Activated CD4-positive, alpha-beta T cell treated with anti-CD3 and anti-CD28 coated beads, Interleukin-2, amount 10 ng/mL, durations not matched to agents 7 days and 5 days (primary cell): ENCODE data around the gene PRSS36. TPM values are rescaled to one million over a fixed set of nuclear protein-coding genes. Genes with fewer than 3 reads are reported as not detected.
"Not testable (repeated sequence)": the region's sequence is repeated elsewhere in the genome, so short reads cannot be mapped to it uniquely, and the experiment has no call there.

Experiments used
- CTCF ChIA-PET: fragments of 350-600 bp; sonication (Branson Sonifier 250); formaldehyde crosslinking; loops from one replicate; lab custom pipeline; 2021; ENCODE audit warnings: antibody characterized with exemption; lab: Charles Lee
- POLR2A ChIA-PET: fragments of 350-600 bp; sonication (Branson Sonifier 250); formaldehyde crosslinking; loops from one replicate; lab custom pipeline; 2021; ENCODE audit warnings: antibody characterized with exemption; lab: Charles Lee
- DNase-seq: peaks from one replicate; pipeline ENCODE4 v3.0.0-alpha.2; 2020
- H3K27ac Mint-ChIP-seq: one replicate; pipeline ENCODE4 v1.8.0; 2021; ENCODE audit warnings: mild to moderate bottlenecking, moderate library complexity, mixed read lengths
- H3K27me3 Mint-ChIP-seq: one replicate; pipeline ENCODE4 v1.8.0; 2021; ENCODE audit warnings: mixed read lengths
- H3K36me3 Mint-ChIP-seq: one replicate; pipeline ENCODE4 v1.8.0; 2021; ENCODE audit warnings: low read depth, mixed read lengths
- H3K4me1 Mint-ChIP-seq: one replicate; pipeline ENCODE4 v1.8.0; 2021; ENCODE audit warnings: mixed read lengths
- H3K4me3 Mint-ChIP-seq: one replicate; pipeline ENCODE4 v1.8.0; 2021; ENCODE audit warnings: mild to moderate bottlenecking, moderate library complexity, mixed read lengths
- H3K9me3 Mint-ChIP-seq: one replicate; pipeline ENCODE4 v1.8.0; 2021; ENCODE audit warnings: mixed read lengths
- total RNA-seq, 2 experiments: library from RNA; stranded (reverse); gene quantifications; one replicate each; pipeline ENCODE4 v1.2.3, GENCODE V29; 2021

PRSS36 gene
- total RNA-seq, 2 experiments from 2014 or later, result 0.89 to 1.7 TPM

DNA sequence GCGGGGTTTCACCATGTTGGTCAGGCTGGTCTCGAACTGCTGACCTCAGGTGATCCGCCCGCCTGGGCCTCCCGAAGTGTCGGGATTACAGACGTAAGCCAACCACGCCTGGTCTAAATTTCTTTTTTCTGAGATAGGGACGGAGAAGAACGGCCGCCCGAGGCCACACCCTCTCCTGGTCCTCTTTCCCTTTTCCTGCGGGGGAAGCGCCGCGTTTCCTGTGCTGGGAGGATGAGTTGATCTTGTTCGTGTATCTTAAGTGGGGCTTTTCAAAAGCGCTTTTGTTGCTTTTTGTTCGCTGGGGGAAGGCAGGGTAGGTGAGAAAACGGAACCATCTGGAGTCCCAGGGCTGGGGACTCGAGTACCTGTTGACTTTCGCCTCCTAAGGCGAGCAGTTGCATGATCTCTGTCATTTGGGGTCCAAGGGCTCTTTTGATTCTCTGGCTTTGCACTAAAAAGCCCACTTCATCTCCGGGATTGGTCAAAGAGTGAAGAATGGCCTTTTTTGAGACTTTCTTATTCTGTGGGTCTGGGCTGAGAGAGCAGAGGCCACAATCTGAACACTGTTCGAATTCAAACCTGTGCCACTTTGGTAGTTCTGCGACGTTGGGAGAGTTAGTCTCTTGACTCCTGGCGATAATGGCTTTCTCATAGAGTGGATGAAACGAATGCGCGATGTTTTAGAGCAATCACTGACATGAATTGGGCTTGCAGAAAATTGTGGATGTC lies 31.4 kb upstream of the PRSS36 start:
- H3K4me3 Mint-ChIP-seq, result peak overlapping the region; percentile 89
- CTCF ChIA-PET, result interaction anchor here (1.6 to 2.0 kb wide), 2 partner anchors 17 to 39 kb away, joined by 8 to 9 read pairs; no protein-coding TSS in a partner anchor
- peaks cover 55% of the 10 kb centered on the region for H3K36me3 Mint-ChIP-seq
- no peaks in the 10 kb centered on the region for H3K27me3 Mint-ChIP-seq
- DNase-seq, result peak; percentile 40
- H3K27ac Mint-ChIP-seq, result peak overlapping the region; percentile 99
- no peaks in the 10 kb centered on the region for H3K9me3 Mint-ChIP-seq
- peaks cover 64% of the 10 kb centered on the region for H3K4me1 Mint-ChIP-seq
- POLR2A ChIA-PET, result interaction anchor here (0.8 to 2.0 kb wide), 3 partner anchors 8 to 39 kb away, joined by 6 to 9 read pairs (median 9); partner anchors contain the start of gene PYCARD

DNA sequence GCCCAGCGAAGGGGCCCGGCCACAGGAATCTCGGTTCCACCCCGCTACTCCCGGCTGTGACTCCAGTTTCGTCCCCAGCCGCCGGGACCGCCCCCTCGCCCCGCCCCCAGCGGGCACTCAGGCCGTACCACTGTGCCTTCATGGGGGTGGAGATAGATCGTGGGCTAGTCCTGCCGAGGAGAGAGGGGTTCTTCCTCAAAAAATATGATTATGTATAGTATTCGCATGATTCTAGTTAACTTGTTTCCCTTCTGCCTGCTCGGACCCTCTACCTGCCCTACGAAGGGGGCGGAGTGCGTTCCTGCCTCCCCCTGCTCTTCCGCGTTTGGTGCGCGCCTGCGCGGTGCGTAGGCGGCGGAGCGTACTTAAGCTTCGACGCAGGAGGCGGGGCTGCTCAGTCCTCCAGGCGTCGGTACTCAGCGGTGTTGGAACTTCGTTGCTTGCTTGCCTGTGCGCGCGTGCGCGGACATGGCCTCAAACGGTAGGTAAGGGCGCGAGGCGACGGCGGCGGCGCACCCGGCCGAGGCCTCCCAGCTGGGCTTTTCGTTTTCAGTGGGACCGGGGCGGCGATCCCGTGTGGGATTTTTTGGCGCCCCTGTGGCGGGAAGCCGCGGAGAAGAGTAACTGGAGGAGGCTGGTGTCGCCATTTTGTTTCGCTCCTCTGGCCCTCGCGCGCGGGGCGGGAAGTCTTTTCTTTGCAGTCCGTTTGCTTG lies 30.0 kb upstream of the PRSS36 start, which contains the start of gene FUS:
TSS of gene FUS (plus strand) at position 393 of the 713 bp plus-strand sequence. CDS start at position 469, 76 bp downstream.
- no peaks in the 10 kb centered on the region for H3K9me3 Mint-ChIP-seq
- DNase-seq, result peak; percentile 90
- ChIA-PET CTCF (interaction anchor here (0.5 to 2.0 kb wide), 7 partner anchors 11 to 689 kb away, joined by 3 to 9 read pairs (median 4); partner anchors contain the start of gene ZNF843), POLR2A (interaction anchor here (0.6 to 2.0 kb wide), 9 partner anchors 9 to 312 kb away, joined by 3 to 9 read pairs (median 5); partner anchors contain the start of genes KAT8, PYCARD and SETD1A)
- H3K27me3 Mint-ChIP-seq, result no peaks in the 10 kb centered on the region
- H3K36me3 Mint-ChIP-seq, result peaks cover 42% of the 10 kb centered on the region
- peaks cover 51% of the 10 kb centered on the region for H3K4me1 Mint-ChIP-seq
- peak within 1 kb of the TSS; percentile 99 for H3K27ac Mint-ChIP-seq
- H3K4me3 Mint-ChIP-seq, result peak within 1 kb of the TSS; percentile 89

DNA sequence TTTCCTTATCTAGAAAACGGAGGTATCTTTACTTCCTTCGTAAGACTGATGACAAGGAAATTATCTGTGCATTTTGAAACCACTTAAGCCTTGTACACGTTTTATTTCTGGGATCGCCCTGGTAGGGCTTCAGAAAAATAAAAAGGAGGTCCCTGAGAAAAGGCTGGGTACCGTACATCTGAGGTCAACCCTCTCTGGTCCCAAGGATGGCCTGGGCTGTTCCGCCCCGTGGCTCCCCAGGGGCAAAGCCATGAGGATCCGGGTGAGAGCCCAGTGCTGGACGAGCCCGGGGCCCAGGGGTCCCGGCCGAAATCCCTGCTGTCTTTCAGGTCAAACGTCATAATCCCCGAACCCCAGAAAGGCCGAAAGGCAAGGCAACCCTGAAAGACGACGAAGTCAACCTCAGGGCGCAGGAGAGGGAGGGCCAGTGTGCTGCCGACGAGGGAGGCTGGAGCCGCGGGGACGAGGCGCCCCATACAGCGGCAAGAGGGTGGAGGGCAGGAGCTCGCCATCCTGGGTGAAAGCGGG lies 29.4 kb upstream of the PRSS36 start:
- Mint-ChIP-seq H3K27ac (peak overlapping the region; percentile 99), H3K36me3 (peaks cover 36% of the 10 kb centered on the region), H3K4me1 (peaks cover 47% of the 10 kb centered on the region), H3K9me3 (no peaks in the 10 kb centered on the region), H3K27me3 (no peaks in the 10 kb centered on the region), H3K4me3 (peak overlapping the region; percentile 89)
- no peak for DNase-seq
- CTCF ChIA-PET, result interaction anchor here (1.1 to 2.0 kb wide), 4 partner anchors 11 to 263 kb away, joined by 3 to 9 read pairs (median 7); partner anchors contain the start of gene ZNF843
- POLR2A ChIA-PET, result interaction anchor here (0.5 to 2.0 kb wide), 4 partner anchors 37 to 529 kb away, joined by 3 to 9 read pairs (median 4); partner anchors contain the start of gene KAT8

DNA sequence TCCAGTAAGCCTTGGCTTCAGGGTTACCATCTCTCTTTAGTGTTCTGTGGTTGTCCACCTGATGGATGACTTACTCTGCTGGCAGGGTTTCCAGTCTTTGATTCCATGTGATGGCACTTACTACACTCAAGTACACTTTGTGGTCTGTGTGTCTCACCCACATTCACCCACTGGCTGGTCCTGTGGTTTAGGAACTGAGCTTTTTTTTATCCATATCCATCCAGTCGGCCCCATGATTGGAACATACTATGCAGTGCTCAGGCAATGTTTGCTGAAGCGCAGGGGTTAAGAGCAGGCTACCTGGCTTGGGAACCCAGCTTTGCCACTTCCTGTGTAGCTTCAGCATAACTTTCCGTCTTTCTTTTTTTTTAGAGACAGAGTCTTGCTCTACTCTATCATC lies 27.3 kb upstream of the PRSS36 start:
- peak; percentile 74 for DNase-seq
- Mint-ChIP-seq H3K4me1 (peaks cover 25% of the 10 kb centered on the region), H3K36me3 (peaks cover 16% of the 10 kb centered on the region), H3K27ac (peak overlapping the region; percentile 99), H3K9me3 (no peaks in the 10 kb centered on the region), H3K4me3 (peak overlapping the region; percentile 63), H3K27me3 (no peaks in the 10 kb centered on the region)
- CTCF ChIA-PET, result interaction anchor here (0.5 to 2.6 kb wide), 5 partner anchors 26 to 700 kb away, joined by 3 to 20 read pairs (median 3); partner anchors contain the start of gene KAT8
- POLR2A ChIA-PET, result no interaction called here

DNA sequence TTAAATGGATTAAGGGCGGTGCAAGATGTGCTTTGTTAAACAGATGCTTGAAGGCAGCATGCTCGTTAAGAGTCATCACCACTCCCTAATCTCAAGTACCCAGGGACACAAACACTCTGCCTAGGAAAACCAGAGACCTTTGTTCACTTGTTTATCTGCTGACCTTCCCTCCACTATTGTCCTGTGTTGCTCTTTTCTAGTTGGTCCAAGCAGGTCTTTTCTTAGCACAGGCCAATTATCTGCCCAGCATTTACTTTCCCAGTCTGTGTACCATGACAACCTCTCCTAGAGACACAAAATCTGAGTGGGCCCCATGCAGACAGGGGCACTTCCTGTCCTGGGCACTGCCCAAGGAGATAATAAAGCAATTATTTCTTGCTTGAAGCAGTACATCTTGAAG lies 20.2 kb upstream of the PRSS36 start:
- H3K4me1 Mint-ChIP-seq, POLR2A ChIA-PET, H3K36me3 Mint-ChIP-seq, H3K27me3 Mint-ChIP-seq, H3K4me3 Mint-ChIP-seq, H3K9me3 Mint-ChIP-seq, CTCF ChIA-PET, H3K27ac Mint-ChIP-seq, DNase-seq: not testable (repeated sequence)

DNA sequence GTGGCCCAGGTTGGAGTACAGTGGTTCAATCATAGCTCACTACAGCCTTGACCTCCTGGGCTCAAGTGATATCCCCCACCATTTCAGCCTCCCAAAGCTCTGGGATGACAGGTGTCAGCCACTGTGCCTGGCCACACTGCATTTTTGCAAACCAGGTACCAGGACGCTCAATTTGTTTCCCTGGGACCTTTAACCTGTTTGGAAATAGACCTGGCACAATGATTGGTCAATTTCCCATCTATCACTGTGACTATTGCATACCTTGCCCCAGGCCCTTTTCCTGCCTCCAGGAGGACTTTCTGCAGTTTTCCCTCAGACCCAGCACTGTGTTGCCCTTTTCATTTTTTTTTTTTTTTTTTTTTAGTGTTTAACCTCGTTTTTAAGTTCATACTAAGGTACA lies 19.0 kb upstream of the PRSS36 start:
- no peaks in the 10 kb centered on the region for H3K4me1 Mint-ChIP-seq
- H3K36me3 Mint-ChIP-seq, result no peaks in the 10 kb centered on the region
- H3K27me3 Mint-ChIP-seq, result peaks cover 2% of the 10 kb centered on the region
- no peak for DNase-seq
- no peak overlapping the region for H3K27ac Mint-ChIP-seq
- POLR2A ChIA-PET, result no interaction called here
- no peaks in the 10 kb centered on the region for H3K9me3 Mint-ChIP-seq
- CTCF ChIA-PET, result interaction anchor here (1.6 kb wide), 1 partner anchor 26 kb away, joined by 5 read pairs; no protein-coding TSS in a partner anchor
- no peak overlapping the region for H3K4me3 Mint-ChIP-seq

DNA sequence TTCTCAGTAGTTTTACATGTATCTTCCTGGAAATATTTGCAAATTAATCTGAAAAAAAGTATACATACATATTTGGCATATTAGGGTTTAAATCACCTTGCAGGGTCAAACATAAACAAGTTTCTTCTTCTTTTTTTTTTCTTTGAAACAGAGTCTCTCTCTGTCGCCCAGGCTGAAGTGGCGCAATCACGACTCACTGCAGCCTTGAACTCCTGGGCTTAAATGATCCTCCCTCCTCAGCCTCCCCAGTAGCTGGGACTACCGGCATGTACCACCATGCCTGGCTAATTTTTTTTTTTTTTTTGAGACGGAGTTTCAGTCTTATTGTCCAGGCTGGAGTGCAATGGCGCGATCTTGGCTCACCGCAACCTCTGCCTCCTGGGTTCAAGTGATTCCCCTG lies 17.4 kb upstream of the PRSS36 start:
- Mint-ChIP-seq H3K27ac (no peak overlapping the region), H3K27me3 (peaks cover 2% of the 10 kb centered on the region), H3K4me1 (no peaks in the 10 kb centered on the region), H3K36me3 (no peaks in the 10 kb centered on the region), H3K4me3 (no peak overlapping the region), H3K9me3 (no peaks in the 10 kb centered on the region)
- ChIA-PET CTCF (interaction anchor here (0.6 to 1.6 kb wide), 3 partner anchors 25 to 232 kb away, joined by 3 to 5 read pairs (median 4); no protein-coding TSS in a partner anchor), POLR2A (no interaction called here)
- DNase-seq, result no peak

DNA sequence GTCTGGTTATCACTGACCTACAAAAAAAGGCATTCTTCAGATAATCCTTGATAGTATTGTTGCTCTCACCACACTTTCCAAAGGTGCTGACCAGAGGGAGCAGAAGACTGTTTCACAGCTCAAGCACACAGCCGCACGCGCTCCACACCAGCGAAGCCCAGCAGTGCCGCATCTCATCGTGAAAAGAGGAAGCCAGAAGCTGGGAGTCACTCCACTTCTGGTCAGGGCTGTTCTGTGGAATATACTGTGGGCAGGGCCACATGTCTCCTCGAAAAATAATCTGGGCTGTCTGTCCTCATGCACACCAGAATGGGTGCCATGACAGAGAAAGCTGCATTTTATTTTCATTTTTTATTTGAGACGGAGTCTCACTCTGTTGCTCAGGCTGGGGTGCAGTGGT lies 7.3 kb upstream of the PRSS36 start:
- no peaks in the 10 kb centered on the region for H3K36me3 Mint-ChIP-seq
- no peak for DNase-seq
- ChIA-PET CTCF (interaction anchor here (0.9 to 3.6 kb wide), 5 partner anchors 11 to 284 kb away, joined by 3 to 33 read pairs (median 3); partner anchors contain the start of gene KAT8), POLR2A (interaction anchor here (1.0 kb wide), 1 partner anchor 26 kb away, joined by 3 read pairs; no protein-coding TSS in a partner anchor)
- H3K27ac Mint-ChIP-seq, result no peak overlapping the region
- H3K4me1 Mint-ChIP-seq, result peaks cover 12% of the 10 kb centered on the region
- no peaks in the 10 kb centered on the region for H3K9me3 Mint-ChIP-seq
- H3K27me3 Mint-ChIP-seq, result peaks cover 11% of the 10 kb centered on the region
- peak overlapping the region; percentile 11 for H3K4me3 Mint-ChIP-seq

DNA sequence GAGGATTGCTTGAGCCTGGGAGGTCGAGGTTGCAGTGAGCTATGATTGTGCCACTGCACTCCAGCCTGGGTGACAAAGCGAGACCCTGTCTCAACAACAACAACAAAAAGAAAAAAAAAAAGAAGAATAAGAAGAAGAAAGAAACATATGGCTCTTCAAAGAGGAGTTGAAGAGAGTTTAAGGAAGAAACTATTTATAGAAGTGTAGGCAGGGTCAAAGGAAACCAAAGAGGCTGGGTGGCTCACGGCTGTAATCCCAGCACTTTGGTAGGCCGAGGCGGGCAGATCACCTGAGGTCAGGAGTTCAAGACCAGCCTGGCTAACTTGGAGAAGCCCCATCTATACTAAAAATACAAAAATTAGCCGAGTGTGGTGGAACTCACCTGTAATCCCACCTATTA lies 1.1 kb upstream of the PRSS36 start:
- H3K9me3 Mint-ChIP-seq, POLR2A ChIA-PET, H3K4me1 Mint-ChIP-seq, H3K4me3 Mint-ChIP-seq, DNase-seq, H3K27ac Mint-ChIP-seq, H3K36me3 Mint-ChIP-seq: not testable (repeated sequence)
- CTCF ChIA-PET, result interaction anchor here (0.6 to 3.0 kb wide), 3 partner anchors 9 to 34 kb away, joined by 3 to 16 read pairs (median 3); partner anchors contain the start of gene KAT8
- peaks cover 12% of the 10 kb centered on the region for H3K27me3 Mint-ChIP-seq

DNA sequence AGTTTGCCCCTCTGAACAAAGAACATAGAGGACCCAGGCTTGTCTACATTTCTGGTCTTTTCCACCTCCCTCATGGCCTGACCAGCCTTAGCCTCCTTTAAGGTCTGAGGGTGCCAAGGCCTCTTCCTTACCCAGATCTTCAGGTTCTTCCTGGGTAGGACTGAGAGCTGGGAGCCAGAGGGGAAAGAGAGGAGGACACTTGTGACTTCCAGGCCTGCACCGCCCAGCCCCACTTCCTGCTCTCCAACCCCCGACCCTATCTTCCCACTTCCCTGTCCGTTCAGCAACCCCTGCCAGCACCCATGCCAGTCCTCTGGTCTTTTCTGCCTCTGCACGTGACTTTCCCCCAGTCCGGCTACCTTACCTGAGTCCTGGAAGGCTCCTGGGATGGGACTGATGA lies 534 bp downstream of the PRSS36 start:
- Mint-ChIP-seq H3K36me3 (no peaks in the 10 kb centered on the region), H3K27me3 (peaks cover 10% of the 10 kb centered on the region), H3K9me3 (no peaks in the 10 kb centered on the region), H3K4me3 (no peak overlapping the region), H3K4me1 (peaks cover 15% of the 10 kb centered on the region), H3K27ac (peak overlapping the region; percentile 22)
- no peak for DNase-seq
- CTCF ChIA-PET, result no interaction called here
- POLR2A ChIA-PET, result no interaction called here

DNA sequence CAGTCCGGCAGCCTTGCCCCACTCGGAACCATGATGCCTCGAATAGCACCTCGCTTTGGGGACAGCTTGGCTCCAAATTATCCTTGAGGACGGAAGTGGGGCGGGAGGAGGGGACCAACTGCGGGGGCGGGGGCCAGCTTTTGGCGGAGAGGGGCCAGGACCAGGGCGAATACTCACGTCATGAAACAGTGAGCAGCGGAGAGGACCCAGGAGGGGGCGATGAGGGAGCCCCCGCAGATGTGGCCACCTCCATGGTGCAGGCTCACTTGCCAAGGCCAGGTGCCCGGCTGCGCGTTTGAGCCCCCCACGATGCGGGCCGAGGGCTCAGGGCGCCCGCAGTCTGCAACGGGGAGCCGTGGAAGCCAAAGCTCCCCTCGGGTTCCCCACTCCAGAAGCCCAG lies 970 bp downstream of the PRSS36 start:
- H3K4me3 Mint-ChIP-seq, result no peak overlapping the region
- no peak for DNase-seq
- no peaks in the 10 kb centered on the region for H3K9me3 Mint-ChIP-seq
- no peaks in the 10 kb centered on the region for H3K36me3 Mint-ChIP-seq
- ChIA-PET POLR2A (no interaction called here), CTCF (no interaction called here)
- no peak overlapping the region for H3K27ac Mint-ChIP-seq
- peaks cover 9% of the 10 kb centered on the region for H3K27me3 Mint-ChIP-seq
- peaks cover 16% of the 10 kb centered on the region for H3K4me1 Mint-ChIP-seq

DNA sequence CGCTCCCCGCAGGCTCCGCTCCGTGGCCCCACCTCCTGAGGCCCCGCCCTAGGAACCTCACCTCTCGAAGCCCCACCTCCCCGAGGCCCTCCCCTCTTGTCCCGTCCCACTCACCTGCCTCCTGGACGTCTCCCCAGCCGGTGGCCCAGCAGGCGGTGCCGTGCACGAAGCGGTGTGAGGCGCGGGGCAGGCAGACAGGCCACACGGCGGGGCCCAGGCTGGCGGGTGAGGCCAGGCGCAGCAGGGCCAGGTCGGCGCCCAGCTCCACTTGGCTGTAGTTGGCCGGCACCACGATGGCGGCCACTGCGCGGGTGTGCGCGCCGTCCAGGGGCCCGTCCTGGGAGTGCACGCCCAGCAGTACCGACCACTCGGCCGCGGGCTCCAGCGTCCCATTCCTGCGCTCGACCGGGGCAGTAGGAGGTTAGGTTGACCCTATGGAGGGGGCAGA lies 1.6 kb downstream of the PRSS36 start:
- peaks cover 22% of the 10 kb centered on the region for H3K4me1 Mint-ChIP-seq
- no peak for DNase-seq
- ChIA-PET POLR2A (no interaction called here), CTCF (interaction anchor here (0.9 kb wide), 1 partner anchor 31 kb away, joined by 3 read pairs; the partner anchor contains the start of gene KAT8)
- peaks cover 9% of the 10 kb centered on the region for H3K27me3 Mint-ChIP-seq
- H3K4me3 Mint-ChIP-seq, result no peak overlapping the region
- no peaks in the 10 kb centered on the region for H3K9me3 Mint-ChIP-seq
- H3K27ac Mint-ChIP-seq, result no peak overlapping the region
- no peaks in the 10 kb centered on the region for H3K36me3 Mint-ChIP-seq
